GM15510 (cell line): ENCODE data around the gene ADARB2.

Experiments
- POLR2A ChIP-seq: IDR thresholded peaks from 3 replicates; pipeline ENCODE4 v1.6.1; 2011; ENCODE audit warnings: borderline replicate concordance; ENCODE audit not compliant: insufficient read length; ENCODE audit errors: extremely low read depth

The ADARB2 gene

DNA sequence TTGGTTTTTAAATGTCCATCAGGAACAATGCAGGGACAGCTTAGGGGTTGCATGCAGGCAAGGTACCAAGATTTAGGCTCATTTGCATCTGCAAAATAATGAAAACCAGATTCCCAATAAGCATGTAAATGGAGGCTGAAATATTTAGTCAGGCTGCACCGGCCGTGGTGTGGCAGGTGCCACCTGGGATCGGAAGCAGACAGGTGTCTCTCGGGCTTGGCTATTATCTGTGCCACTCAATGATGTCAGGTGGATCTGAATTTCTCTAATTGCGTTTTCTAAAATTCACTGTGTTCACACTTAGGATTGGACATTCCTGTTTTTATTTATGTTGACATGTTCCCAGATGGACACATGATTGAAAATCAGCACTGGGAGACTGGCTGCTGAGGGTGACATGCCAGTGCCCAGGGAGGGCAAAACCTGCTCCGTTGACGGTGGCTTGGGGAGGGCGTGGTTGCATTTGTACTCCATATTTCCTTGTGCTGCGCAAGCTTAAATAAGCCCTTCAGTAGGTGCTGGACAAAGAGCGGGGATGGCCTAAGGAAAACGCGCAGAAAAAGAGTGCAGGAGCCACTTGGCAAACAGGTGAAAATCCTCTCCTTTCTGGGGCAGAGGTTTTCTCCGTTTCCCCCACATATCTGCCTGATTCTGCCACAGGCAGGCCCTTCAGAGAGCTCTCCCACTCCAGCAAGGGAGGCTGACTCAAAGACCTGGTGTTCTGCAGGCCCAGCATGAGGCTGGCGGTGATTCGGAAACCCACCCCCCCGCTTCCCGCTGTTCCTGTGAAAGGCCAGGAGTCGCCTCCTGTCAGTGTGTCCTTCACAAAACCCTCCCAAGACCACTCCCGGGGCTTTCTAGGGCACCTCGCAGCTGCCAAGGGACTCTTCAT is 538.6 kb downstream of the ADARB2 start:
- no peak for TF ChIP-seq POLR2A

DNA sequence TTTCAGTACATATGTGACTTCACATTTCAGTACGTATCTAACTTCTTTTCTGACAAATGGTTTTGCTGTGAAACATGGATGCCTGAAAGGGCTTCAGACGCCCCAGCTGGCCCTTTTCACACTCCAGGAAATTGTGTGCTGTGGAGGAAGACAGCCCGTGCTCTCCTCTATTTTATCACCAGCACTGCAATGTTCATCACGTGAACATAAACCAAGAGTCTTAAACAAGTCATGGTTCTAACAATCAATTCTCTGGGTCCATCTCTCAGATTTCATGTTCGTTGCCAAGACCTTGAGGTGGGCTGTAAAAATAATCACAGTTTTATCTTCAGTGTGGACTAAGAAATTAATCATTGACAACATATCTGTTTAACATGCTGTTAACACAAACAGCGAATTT is 539.9 kb downstream of the ADARB2 start:
- TF ChIP-seq POLR2A: no peak

DNA sequence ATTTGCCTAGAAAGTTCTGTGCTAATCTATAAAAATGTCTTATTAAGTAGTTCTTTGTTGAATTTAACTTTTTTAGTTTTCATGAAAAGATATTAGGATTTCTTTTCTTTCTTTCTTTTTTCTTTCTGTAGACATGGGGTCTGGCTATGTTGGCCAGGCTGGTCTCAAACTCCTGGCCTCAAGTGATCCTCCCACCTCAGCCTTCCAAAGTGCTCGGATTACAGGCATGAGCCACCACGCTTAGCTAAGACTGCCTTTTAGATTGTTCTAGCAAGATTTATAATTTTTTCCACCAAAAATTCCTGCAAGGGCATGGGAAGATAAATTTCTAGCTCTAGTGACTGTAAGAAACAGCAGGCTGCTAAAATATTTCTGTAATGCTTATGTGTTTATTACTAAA is 540.7 kb downstream of the ADARB2 start:
- TF ChIP-seq POLR2A: no peak

- TF ChIP-seq POLR2A: no peak
These were observed 541.5 kb downstream of the ADARB2 start for GRCh38 chr10:1195828-1196227.

DNA sequence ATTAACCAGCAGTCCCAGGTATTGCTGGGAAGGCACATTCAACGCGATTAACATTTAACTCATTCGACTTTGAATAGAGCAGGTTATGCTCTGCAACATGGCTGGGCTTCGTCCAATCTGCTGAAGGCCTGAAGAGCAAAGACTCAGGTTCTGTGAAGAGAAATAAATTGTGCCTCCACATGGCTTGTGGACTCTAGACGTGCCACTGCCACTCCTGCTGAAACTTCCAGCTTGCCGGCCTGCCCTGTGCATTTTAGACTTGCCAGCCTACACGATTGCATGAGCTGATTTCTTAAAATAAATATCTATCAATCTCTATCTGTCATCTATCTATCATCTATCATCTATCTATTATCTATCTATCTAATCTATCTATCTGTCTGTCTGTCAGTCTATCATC is 543.2 kb downstream of the ADARB2 start:
- no peak for TF ChIP-seq POLR2A

DNA sequence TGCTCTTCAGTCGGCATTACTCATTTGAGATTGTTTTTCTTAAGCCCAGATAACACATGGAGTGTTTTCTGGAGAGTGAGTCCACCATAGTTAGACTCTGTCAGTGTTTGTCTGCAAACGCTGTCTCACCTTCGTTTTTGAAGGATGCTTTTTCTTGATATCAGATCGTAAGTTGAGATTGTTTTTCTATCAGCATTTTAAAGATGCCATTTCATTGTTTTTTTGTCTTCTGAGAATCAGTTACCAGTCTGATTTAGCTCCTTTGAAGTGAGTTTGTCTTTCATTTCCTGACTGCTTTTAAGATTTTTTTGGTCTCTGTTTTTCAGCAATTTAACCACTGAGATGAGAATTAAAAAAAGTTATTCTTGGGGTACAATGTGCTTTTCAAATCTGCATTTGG is 543.8 kb downstream of the ADARB2 start:
- no peak for TF ChIP-seq POLR2A

GRCh38 chr10:1191752-1192151 is 545.6 kb downstream of the ADARB2 start:
- TF ChIP-seq POLR2A: no peak

- no peak for TF ChIP-seq POLR2A
These were observed 546.4 kb downstream of the ADARB2 start for GRCh38 chr10:1190791-1191490.

GRCh38 chr10:1190052-1190395 is 547.3 kb downstream of the ADARB2 start:
- no peak for TF ChIP-seq POLR2A

- no peak for TF ChIP-seq POLR2A
These were observed 547.9 kb downstream of the ADARB2 start for GRCh38 chr10:1189166-1190051.

GRCh38 chr10:1188558-1189135 is 548.7 kb downstream of the ADARB2 start:
- no peak for TF ChIP-seq POLR2A

DNA sequence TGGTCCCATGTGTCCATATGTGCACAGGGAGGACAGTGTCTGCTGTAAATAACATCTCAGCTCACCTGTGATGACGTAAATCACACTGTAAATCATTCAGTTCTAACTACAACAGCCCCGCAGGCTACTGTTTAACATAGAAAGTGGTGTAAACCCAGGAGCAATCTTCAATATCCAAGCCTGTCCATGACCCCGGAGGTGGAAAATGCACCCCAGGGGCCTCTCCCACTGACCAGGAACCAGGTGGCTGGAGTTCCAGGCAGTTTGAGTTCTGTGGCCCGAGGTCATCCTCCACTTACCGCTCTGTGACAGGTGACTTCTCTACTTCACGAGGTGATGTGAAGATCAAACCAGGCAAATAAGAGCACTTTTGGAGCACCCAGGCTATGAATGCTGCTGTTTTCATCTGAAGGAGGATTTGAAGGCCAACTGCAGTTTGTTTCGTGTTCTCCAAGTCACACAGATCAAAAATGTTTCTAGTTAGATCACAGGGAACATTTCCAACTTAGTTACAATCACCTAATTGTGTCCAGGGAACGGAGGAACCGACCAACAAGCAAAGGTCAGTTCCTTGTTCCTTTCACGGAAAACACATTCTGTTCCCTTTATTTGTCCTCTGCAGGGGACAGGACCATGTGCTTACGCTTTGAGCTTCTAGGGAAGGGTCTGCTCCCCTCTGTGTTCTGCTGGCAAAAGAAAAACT is 549.3 kb downstream of the ADARB2 start:
- no peak for TF ChIP-seq POLR2A

DNA sequence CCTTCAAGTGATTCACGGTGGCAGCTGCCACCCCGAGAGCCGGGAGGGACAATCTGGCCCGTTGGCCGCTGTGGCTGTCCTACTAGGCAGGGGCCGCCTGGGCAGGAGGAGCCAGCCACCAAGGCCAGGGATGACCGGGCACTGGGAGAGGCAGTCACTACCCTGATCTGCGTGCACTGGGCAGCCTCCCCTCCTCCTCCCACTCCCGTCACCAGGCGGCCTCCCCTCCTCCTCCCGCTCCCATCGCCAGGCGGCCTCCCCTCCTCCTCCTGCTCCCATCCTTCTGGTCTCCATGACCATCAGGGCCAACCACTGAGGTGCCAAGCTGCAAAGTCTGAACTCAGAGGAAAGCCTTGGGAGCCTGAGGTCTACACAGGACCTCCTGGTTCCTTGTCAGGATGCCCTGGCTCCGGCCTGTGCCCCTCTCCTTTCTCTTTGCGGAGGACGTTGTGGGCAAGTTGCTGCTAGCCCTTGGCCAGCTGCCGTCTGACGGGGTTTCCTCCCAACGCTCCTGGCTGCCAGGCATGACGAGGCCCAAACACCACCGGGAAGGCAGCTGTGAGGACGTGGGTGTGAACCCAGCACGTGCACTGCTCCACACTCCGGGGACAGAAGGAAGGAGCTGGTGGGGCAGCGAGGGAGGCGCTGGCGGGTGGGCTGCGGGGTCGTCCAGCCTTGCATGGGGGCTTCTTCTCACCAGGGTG is 550.0 kb downstream of the ADARB2 start:
- TF ChIP-seq POLR2A: no peak

DNA sequence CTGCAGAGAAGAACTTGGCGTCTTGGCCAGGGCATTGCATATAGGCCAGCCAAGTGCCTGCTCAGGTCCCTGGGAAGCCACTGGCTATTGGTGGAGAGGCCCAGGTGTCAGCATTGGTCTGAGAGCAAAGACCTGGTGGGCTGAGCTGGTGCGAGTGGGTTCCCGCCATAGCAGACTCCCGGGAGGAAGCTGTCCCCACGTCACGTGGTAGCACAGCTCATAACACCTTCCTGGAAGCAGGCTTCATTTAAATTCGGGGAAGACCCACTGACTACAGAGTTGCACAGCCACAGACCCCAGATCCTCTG is 550.7 kb downstream of the ADARB2 start:
- TF ChIP-seq POLR2A: no peak
